ENCODE data around the gene ADCY4.

ADCY4 gene

DNA sequence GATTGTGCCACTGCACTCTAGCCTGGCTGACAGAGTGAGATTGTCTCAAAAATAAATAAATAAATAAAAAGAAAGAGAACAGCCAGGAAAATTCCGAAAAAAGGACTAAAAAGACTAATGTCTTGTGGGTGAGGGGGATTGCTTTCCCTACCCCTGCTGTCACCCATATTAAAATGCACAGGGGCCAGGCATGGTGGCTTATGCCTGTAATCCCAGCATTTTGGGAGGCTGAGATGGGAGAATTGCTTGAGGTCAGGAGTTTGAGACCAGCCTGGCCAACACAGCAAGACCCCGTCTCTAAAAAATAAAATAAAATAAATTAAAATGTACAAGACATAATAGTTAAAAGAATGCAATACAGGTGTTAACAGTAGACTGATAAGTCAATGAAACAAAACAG lies 41.3 kb downstream of the ADCY4 start:
- no peak for DNase-seq

DNA sequence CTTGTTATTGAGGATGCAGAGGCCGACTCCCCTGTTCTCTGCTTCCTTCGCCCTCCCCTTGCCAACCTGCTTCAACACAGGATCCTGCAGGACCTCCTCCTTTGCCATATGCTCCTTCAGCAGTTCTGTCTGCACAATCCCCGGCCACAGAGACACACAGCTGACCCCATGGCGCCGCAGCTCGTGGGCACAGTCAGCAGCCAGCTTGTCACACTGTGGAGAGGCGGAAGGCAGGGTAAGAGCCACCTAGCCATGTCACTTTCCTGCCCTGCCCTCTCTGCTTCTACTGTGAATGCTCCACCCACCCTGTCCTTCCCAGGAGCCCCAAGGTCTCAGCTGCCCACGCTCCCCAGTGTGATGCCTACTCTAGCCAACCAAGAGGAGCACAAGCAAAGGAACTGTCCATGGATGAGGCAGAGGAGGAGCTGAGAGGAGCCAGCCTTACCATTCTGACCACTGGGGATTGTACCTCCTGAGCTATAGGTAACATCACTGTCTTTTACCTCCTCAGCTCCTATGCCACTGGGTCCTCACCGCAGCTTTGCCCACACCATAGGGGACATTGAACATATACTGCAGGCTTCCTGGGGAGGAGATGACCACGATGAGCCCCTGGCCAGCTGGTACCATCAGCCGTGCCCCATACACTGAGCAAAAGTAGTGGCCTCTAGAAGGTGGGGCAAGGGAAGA lies 42.6 kb downstream of the ADCY4 start:
- DNase-seq, result no peak

DNA sequence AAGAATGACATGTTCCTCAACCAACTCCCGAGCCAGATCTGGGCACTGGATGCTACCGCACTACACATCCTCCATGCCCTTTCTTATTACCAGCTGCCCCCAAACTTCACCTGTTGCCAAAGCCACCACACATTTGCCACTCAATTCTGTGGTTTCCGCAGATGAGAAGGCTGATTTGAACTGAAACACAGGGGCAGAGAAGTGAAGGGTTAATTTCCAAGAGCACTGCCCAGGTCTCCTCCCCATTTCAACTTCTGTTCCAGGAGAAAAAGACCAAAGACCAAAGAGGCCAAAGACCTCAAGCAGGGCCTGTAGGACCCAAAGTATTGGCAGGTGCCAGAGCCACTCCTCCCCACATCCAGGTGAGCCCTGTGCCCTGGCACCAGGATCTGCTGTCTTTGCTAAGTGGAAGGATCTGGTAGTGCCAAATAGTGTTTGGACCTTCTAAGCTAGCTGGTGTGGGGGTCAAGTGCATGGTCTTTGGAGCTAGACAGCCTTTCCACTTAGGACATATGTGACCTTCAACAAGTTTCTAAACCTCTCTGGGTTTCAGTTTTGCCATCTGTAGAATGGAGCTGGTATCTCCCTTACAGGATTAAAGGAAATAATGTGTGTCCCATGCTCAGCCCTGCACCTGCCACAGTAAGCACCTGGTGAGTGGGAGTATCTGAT lies 43.3 kb downstream of the ADCY4 start:
- no peak for DNase-seq

DNA sequence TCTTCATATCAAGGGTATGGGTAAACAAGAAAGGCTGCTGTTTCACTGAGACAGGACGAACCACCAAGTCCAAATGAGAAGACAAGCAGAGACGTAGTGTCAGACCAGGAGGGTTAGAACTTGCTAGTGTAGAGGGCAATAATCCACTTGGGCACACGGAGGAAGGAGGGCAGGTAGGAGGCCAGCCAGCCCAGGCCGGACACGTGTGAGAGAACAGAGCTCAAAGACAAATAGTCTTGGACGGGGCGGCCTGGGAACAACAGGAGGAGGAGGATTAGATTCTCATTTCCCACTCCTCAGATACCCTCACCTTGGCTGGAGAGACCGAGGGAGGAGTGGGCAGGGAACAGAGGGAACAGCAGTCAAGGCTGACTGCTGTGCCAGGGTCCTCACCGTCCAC lies 44.1 kb downstream of the ADCY4 start:
- DNase-seq, result no peak

DNA sequence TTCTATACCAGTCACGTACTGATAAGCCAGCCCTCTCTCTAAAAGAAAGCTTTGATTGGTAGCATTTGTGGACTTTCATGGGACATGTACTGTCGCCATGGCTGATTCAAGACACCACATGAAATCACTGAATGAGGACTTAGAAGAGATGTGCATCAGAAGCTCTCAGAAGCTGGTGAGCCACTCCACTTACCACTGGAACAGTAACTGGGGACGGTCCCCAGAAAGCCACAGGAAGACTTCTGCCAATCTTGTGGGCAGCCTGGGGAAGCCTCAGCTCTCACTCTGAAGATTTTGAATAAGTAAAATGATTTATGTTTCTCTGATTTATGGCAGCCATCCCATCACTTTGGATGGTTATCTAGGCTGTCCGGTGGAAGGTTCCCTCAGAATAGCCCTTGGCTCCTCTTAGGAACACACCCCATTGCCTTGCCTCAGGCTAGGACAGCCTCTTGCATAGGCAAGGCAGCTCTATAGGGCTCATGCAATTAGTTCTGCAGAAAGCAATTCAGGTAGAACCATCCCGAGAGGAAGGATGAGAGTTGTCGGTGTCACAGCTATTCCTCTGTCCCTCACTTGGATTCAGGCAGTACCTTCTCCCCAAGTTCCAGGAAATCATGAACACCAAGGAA lies 45.1 kb downstream of the ADCY4 start:
- DNase-seq, result no peak

DNA sequence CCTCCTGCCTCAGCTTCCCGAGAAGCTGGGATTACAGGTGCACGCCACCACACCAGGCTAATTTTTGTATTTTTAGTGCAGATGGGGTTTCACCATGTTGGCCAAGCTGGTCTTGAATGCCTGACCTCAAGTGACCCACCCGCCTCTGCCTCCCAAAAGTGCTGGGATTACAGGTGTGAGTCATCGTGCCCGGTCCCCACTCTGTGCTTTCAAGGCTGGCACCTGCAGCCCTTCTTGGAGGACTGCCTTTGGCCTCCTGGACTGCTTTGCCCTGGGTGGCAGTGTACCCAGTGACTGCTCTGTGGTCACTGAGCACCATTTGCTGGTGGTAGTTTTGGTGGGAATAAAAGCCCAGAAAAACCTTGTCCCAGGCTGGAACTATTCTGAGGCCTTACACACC lies 47.9 kb downstream of the ADCY4 start:
- no peak for DNase-seq

DNA sequence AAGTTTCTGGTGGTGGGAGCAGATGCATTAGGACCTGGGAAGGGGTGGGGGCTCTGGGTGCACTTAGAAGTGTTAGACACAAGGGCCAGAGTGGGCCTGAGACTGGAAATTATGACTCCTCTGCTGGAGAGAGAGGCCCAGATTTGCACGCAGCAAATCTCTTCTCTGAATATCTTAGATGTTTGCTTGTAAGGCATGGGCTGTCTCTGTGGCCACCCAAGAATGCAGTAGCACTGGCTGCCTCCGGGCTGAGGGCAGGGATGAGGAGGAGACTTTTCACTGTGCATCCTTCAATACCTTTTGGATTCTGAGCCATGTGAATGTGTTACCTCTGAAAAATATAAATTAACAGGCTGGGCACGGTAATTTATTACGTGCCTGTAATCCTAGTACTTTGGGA lies 49.5 kb downstream of the ADCY4 start:
- DNase-seq, result no peak

DNA sequence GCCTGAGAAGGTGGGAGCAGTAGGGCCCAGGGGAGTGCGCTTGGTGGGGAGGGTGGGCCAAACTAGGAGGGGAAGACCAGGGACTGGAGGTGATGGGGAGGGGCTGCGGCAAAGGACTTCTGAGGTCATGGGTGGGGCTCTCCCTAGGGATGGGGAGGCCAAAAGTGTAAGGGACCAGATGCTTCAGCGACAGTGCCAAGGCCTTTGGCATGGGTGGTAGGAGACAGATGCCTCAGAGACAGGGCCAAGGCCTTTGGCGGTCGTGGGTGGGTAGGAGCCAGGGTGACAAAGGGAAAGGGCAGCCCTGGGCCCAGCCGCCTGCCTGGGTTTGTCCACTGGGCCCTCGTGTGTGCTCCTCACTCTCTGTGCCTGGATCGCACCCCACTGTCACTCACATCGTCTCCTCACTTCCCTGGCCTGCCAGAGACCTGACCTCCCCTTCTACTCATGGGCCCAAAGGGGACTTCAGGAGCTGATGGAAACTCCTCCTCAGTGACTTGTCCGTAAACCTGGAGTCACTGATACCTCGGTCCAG lies 50.3 kb downstream of the ADCY4 start:
- no peak for DNase-seq

DNA sequence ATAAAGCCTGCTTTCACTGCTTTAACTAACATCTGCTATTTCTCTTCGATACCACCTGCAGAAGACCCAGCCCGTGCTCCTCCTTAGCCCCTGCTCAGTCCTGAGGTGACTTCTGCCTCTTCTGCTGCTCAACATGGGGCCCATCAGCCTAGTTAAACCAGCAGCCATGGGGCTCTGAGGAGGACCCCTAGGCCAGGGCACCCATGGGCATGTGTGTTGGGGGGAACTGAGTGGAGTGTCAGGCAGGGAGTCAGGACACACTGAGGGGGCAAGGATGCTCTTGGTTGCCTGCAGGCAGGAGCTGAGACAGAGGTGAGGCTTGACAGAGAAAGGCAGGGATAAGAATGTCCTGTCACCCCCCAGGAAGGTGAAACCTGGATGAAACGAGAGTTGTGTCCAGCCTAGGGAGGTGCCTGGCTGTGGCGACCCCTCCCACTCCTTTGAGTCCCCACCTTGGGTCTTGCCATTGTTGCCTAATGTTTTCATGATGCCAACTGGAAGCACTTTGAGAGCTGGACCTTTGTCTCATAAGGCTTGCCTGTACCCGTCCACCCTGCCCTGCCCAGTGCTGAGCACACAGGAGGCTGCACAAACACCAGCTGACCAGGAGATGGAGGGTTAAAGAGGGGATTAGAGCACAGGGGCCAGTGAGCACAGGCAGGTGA lies 50.9 kb downstream of the ADCY4 start:
- DNase-seq, result no peak

DNA sequence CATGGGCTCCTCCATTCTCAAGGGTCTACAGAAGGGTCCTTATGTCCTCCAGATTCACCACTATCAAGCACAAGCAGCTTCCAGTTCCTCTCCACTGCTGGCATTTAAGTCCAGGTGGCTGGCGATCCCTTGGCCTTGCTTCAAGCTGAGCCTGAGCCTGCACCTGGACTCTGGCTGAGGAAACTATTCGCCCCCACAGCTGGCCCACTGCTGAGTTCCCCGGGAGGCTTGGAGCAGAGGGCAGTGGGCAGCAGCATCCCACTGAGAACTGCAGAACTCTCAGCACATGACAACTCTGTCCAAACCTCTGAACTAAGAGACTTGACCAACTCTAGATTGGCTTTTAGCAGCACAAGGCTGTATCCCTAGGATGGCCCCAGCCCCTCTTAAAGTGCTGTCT lies 52.1 kb downstream of the ADCY4 start:
- DNase-seq, result no peak

DNA sequence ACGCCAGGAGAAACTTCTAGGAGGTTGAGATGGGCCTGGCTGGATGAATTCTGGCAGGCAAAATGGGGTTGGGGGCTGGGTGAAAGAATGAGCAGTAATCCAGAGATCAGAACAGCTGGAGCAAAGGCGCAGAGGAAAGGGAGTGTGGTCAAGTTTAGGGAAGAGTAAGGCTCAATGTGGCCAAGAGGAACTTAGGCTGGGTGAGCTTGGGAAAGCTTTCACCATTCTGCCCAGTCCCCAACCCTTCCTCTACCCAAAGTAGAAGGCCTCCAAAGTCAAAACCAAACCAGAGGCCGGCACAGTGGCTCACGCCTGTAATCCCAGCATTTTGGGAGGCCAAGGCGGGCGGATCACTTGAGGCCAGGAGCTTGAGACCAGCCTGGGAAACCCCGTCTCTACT lies 53.2 kb downstream of the ADCY4 start:
- DNase-seq, result no peak

DNA sequence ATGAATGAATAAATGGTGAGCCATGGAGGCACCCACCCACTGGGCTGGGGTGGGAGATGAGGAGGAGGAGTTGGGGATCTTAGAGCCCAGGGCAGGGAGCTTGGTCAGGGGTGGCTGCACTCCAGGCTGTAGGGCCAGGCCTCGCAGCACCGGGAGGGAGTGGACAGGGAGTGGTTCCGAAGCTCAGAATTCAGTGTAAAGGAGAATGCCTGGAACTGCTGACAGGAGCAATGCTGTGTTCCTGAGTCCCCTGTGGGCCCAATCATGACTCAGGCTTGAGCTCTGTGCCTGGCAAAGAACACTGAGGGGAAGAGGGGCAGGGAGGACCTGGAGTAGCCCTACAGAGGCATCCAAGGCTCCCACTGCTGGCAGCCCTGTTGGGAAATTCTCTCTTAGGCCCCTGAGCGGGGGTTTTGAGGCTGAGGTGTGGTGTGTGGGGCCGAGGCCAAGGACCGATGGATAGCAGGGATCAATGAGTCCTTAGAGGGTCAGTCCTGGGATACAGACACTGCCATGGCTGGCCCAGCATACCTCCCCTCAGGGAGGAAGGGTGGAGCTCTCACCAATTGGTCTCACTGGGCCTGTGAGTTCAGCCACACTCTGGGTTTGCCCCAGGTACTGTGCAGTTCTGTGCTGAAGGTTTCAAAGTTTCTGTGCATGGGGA lies 53.9 kb downstream of the ADCY4 start:
- DNase-seq, result no peak

DNA sequence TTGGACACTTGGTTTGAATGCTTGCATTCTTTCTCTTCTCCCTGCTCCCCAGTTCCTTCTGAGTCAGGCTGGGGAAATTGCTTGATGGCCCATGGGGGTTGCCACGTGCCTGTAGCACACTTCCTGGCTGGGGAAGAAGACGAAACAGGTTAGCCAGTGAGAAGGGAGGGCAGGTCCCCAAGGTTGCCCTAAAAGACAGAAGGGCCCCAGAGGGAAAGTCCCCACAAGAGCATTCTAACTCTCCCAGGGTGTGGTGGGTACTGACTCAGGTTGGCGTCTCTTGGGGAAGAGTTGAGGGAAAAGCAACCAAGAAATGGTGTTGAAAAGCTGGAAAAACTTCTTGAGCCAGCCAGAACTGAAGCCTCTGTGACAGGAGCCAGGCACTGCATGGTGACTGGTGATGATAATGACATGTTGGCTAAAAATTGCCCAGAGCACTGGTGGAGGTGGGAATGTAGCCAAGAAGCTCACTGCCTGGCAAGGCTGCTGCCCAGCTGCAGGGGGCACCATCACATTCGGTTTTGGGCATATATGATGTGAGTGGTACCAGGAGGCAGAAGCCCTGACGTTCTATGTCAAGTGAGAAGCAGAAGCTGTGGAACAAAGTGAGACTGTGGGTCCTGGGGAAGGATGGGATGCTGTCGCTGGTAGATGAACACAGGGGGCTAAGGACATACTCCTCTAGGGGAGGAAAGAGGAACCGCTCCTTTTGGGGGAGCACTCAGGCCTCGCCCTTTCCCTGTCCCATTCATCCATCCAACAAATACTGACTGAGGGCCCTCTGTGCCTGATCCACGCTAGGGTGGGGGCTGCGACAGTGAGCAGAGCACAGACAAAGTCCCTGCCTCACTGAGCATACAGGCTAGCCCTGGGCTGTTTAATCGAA lies 55.3 kb downstream of the ADCY4 start:
- peak; percentile 59 for DNase-seq

DNA sequence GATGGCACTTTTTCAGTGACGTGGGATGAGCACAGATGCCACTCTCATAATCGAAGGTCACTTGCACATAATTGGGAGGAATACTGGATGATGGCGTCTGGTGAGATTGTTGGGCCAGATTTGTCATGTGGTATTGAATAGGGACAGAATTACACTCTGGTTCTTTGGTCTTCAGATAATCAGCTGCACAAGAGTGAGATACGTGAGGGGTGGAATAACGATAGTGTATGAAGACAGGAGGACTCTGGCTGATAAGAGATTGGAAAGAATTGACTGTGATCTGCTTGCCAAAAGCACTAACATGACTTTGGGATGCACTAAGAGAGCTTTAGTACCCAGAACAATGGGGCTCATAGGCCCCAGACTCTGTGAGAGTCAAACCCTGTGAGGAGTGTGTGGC lies 56.4 kb downstream of the ADCY4 start:
- no peak for DNase-seq

DNA sequence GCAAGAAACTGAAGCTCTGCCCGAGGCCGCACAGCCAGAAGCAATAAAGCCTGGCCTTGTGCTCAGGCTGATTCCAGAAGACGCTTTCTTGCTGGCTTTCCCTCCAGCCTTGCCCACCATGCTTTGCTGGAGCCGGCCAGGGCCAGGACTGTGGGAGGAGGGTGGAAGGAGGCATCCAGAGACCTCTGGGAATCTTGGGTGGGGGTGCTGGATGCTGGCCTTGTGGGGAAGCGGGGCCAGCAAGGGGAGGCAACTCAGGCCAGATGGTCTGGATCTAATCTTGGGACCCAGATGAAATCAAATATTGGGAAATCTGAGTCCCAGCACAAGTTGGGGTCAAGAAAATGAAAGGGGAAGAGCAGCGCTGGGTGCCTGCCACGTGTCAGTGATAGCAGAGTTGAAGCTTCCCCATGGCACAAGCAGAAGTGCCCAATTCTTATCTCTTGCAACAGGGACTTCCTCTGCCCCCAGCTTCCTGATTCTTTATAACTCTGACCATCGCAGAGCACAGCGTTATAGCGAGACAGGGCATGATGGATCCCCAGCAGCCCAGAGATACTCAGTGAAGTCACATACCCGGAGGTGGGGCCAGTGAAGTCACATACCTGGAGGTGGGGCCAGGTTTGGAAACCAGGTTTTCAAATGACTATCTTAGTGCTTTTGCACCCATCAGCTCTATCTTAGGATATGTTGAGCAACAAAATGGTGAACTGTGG lies 57.1 kb downstream of the ADCY4 start:
- DNase-seq, result no peak

DNA sequence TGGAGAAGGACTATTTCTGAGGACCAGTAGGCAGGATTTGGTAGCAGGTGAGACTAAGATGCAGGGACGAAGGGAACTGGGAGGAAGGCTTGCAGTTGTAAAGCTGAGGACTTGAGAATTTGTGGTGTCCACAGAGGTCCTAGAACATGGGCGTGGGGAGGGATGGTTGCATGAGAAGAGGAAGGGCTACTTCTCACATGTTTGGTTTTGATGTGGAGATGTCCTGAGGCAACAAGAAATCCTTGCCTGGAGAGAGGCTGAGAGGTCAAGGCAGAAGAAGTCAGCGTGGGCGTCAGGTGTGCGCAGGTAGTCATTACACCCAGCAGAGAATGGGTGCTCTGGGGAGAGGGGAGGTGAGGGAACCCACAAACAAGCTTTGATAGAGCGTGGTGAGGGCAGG lies 57.8 kb downstream of the ADCY4 start:
- no peak for DNase-seq

DNA sequence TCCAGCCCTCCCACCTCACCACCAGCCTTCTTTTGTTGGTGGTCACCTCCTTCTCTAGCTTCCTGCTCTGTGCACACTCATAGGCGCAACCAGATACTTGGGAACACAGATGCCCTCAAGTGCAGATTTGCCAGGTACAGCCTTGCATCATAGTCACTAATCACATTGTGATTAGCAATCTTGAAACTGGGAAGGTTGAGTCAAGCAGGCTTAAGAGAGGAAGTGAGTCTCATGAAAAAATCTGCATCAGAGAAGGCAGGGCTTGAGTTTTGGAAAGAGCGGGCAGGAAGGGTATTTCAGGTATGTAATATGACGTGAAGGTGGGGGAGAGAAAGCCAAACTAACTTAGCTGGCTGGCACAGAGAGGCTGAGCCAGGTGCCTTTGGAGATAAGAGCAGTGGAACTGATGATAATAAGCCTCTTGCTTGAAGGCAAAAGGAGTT lies 60.7 kb downstream of the ADCY4 start:
- DNase-seq, result no peak

DNA sequence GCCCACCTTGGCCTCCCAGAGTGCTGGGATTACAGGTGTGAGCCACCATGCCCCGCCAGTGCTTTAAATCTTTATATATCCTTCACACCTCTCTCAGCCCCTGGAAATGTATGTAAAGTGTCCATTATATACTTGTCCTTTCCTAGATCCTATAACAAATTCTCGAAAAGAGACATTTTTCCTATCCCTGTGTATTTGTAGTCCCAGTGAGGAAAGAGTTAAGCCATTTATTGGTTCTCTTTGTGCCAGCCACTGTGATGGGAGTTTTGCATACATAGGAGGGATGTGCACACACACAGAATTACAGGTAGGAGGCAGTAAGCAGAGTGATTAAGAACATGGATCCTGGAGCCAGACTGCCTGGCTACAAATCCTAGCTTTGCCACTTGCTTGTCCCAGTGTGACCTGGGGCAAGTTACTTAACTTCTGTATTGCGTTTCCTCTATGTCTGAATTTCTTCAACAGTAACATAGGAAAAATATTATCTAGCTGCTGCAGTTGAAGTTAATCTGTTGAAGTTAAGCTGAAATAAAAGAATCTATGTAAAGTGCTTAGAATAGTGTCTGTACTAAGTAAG lies 61.4 kb downstream of the ADCY4 start:
- DNase-seq, result no peak

DNA sequence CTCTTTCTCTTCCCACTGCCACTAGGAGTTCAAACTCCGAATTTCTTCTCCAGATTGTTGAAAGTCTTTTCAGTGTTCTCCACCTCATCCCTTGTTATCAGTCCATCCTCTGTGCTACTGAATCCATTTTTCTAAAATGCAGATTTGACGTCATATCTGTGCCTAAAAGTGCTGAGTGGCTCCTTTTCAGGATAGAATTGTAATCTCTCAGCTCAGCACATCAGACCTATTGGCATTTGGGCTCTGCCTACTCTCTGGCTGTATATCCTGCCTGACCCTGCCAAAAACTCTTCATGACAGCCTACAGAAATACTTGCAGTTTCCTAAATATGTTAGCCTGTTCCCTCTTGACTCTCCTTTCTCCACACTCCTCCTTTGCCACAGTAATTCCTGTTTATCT lies 62.4 kb downstream of the ADCY4 start:
- DNase-seq, result no peak

DNA sequence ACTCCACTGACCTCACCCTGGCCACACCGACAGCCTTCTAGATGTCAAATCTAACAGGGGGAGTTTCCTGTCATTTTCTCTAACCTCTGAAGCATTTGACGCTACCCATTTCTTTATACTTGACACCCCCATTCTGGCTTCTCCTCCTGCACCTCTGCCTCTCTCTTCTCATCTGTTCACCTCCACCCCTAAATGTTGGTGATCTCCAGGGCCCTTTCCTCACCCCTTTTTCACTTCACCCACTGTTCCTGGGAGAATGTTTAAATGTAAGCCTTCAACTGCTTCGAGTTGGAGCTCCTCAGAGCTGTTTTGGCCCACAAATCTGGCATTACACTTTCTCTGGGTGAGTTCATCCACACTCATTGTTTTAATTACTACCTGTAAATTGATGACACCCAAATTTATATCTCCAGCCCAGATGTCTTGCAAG lies 63.0 kb downstream of the ADCY4 start:
- no peak for DNase-seq

Measured in COR-L47 (cell line).